GM10248 (cell line): ENCODE results near the gene PEX26.
"Not testable (repeated sequence)": the region's sequence is repeated elsewhere in the genome, so short reads cannot be mapped to it uniquely, and the experiment has no call there.

Source experiments
- CTCF ChIA-PET: fragments of 300-600 bp; sonication (Branson Sonifier 250); formaldehyde crosslinking; extraction: SDS; loops from one replicate; lab custom pipeline; 2021; ENCODE audit warnings: antibody characterized with exemption; lab: Yijun Ruan, JAX
- POLR2A ChIA-PET: fragments of 350-650 bp; sonication (Branson Sonifier 250); formaldehyde crosslinking; extraction: SDS; loops from one replicate; lab custom pipeline; 2020; ENCODE audit warnings: antibody characterized with exemption; lab: Yijun Ruan, JAX
- DNase-seq: peaks from one replicate; pipeline ENCODE4 v3.0.0; 2012; ENCODE audit errors: extremely low spot score
- TF ChIP-seq, protein P1 (sequence below): IDR thresholded peaks from 2 replicates; pipeline ENCODE4 v1.5.1; 2012; ENCODE audit warnings: mild to moderate bottlenecking, low read depth; ENCODE audit errors: extremely low read depth, missing control alignments, control extremely low read depth

Gene PEX26

DNA sequence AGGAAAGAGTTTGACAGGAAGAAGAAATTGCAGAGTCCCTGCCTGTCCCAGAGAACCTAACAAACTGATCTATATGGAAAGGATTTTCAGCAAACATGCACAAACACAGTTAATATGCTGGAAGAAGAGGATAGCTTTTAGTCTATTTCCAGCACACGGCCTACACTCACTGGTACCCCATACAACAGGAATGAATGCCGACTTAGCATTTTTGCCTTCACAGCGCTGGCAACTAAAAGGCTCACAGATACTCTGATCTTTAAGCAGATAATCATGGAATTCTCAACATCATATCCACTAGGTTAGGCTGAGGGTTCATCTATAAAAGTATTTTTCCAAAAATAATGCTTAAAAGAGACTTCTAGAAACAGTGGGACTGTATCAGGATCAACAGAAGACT is 23.0 kb downstream of the PEX26 start:
- POLR2A ChIA-PET = no interaction called here
- TF ChIP-seq, protein P1, sequence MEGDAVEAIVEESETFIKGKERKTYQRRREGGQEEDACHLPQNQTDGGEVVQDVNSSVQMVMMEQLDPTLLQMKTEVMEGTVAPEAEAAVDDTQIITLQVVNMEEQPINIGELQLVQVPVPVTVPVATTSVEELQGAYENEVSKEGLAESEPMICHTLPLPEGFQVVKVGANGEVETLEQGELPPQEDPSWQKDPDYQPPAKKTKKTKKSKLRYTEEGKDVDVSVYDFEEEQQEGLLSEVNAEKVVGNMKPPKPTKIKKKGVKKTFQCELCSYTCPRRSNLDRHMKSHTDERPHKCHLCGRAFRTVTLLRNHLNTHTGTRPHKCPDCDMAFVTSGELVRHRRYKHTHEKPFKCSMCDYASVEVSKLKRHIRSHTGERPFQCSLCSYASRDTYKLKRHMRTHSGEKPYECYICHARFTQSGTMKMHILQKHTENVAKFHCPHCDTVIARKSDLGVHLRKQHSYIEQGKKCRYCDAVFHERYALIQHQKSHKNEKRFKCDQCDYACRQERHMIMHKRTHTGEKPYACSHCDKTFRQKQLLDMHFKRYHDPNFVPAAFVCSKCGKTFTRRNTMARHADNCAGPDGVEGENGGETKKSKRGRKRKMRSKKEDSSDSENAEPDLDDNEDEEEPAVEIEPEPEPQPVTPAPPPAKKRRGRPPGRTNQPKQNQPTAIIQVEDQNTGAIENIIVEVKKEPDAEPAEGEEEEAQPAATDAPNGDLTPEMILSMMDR = no peak
- CTCF ChIA-PET = interaction anchor here (1.0 to 2.3 kb wide), 5 partner anchors 12 to 31 kb away, joined by 3 to 11 read pairs (median 4); no protein-coding TSS in a partner anchor
- DNase-seq = no peak

DNA sequence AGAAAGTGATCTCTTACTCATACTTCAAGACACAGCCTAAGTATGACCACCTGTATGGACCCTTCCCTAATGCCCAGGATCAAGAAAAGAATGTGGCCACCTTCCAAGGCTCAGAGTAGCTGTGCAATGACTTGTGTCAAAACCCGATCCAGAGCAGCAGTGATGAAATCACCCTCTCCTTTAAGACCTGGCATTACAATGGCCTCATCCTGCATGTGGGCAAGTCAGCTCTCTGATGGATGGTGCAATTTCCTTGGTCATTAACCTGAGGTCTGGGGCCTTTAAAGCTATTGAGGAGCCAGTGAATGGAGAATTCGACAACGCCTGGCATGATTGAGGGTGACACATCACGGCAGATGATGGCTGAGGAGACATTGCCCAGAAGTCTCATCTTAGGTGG is 23.7 kb downstream of the PEX26 start:
- ChIA-PET POLR2A (no interaction called here), CTCF (interaction anchor here (1.7 to 2.3 kb wide), 2 partner anchors 13 to 25 kb away, joined by 5 to 8 read pairs; partner anchors contain the start of gene PEX26)
- no peak for DNase-seq
- TF ChIP-seq, protein P1 = no peak

DNA sequence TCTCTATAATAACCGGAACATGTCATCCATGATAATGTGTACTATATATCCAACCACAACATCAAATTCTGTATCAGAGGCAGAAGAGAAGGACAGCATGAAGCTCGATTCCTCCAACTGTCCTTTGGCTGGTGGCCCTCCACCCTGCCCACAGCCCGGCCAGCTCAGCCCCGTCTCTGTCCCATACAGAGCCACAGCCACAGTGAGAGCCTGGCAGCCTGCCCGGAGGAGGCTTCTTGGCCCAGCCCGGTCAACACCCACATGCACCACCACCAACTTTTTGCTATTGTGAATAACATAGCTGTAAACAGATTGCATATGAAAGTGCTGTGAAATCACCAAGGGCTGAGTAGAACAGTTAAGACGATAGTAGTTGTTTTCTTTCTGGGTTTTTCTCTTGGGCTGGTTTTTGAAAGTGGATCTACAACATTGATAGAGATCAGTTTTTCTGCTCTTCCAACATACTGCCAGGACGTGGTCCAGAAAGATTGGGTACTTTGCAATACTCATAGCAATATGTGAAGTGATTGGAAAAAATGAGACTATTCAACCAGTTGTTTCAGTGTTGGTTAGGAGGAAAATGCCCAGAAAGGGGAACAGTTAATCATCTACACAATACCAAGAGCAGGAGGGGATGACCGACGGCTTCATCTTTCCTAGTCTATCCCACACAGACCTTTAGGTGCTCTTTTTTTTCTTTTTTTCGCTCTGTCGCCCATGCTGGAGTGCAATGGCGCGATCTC is 25.9 kb downstream of the PEX26 start:
- CTCF ChIA-PET = interaction anchor here (1.0 to 4.2 kb wide), 2 partner anchors 9 to 28 kb away, joined by 4 to 29 read pairs; no protein-coding TSS in a partner anchor
- TF ChIP-seq, protein P1 = no peak
- POLR2A ChIA-PET = interaction anchor here (0.6 kb wide), 1 partner anchor 275 kb away, joined by 10 read pairs; no protein-coding TSS in a partner anchor
- no peak for DNase-seq

DNA sequence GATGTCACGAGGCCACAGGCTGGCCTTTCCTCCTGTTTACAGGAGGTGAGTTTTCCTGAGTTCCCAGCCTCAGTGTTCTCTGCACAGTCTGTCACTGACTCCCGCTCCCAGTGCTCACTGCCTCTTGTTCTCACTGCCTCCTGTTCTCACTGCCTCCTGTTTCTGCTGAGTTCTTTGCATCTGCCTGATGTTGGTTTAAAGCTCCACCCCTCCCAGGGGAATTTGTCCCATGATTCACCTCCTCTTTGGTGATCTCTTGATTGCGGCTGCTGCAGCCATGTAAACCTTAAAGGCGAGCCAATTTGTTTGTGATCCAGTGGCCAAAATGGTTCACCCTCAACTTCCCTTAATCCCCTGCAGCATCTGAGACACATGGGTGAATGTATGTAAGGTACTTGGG is 26.8 kb downstream of the PEX26 start:
- POLR2A ChIA-PET = no interaction called here
- no peak for DNase-seq
- CTCF ChIA-PET = interaction anchor here (4.2 kb wide), 1 partner anchor 29 kb away, joined by 29 read pairs; no protein-coding TSS in a partner anchor
- TF ChIP-seq, protein P1 = no peak

DNA sequence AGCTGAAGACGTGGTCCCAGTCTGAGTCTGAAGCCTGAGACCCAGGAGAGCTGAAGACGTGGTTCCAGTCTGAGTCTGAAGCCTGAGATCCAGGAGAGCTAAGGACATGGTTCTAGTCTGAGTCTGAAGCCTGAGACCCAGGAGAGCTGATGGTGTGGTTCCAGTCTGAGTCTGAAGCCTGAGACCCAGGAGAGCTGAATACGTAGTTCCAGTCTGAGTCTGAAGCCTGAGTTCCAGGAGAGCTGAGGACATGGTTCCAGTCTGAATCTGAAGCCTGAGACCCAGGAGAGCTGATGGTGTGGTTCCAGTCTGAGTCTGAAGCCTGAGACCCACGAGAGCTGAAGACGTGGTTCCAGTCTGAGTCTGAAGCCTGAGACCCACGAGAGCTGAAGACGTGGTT is 28.2 kb downstream of the PEX26 start:
- not testable (repeated sequence) for DNase-seq
- CTCF ChIA-PET = interaction anchor here (1.0 to 4.2 kb wide), 5 partner anchors 8 to 30 kb away, joined by 3 to 29 read pairs (median 5); partner anchors contain the start of gene PEX26
- POLR2A ChIA-PET = interaction anchor here (0.5 to 2.3 kb wide), 7 partner anchors 11 to 535 kb away, joined by 4 to 8 read pairs (median 6); partner anchors contain the start of genes PEX26 and USP18

DNA sequence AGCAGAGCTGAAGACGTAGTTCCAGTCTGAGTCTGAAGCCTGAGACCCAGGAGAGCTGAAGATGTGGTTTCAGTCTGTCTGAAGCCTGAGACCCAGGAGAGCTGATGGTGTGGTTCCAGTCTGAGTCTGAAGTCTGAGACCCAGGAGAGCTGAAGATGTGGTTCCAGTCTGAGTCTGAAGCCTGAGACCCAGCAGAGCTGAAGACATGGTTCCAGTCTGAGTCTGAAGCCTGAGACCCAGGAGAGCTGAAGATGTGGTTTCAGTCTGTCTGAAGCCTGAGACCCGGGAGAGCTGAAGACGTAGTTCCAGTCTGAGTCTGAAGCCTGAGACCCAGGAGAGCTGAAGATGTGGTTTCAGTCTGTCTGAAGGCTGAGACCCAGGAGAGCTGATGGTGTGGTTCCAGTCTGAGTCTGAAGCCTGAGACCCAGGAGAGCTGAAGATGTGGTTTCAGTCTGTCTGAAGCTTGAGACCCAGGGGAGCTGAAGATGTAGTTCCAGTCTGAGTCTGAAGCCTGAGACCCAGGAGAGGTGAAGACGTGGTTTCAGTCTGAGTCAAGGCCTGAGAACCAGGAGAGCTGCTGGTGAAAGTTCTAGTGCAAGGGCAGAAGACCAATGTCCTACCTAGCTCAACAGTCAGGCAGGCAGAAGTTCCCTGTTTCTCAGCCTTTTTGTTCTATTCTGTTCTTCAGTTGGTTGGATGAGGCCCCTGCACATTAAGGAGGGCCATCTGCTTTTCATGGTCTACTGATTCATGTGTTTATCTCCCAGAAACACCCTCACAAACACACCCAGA is 29.0 kb downstream of the PEX26 start:
- POLR2A ChIA-PET = interaction anchor here (0.5 to 2.3 kb wide), 8 partner anchors 10 to 535 kb away, joined by 3 to 8 read pairs (median 6); partner anchors contain the start of genes PEX26 and USP18
- DNase-seq = not testable (repeated sequence)
- CTCF ChIA-PET = interaction anchor here (1.0 to 4.2 kb wide), 6 partner anchors 9 to 31 kb away, joined by 3 to 29 read pairs (median 4); partner anchors contain the start of gene PEX26

DNA sequence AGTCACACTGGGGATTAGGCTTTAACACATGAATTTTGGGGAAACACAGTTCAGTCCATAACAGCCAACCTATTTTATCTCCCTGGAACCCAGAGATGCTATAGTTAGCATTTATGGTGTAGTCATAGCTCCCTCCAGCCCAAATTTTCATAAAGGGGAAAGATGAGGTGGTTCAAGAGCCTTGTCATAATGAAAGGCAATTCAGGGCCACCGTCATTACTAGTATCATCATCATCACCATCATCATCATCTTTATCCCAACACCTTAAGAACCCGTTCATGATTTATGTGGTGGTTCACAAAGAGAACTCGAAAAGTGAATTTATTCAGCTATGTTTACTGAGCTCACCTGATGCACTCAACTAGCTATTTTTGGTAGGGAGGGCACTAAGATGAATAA is 30.4 kb downstream of the PEX26 start:
- CTCF ChIA-PET = interaction anchor here (1.2 to 1.7 kb wide), 3 partner anchors 29 to 32 kb away, joined by 5 to 6 read pairs (median 5); partner anchors contain the start of gene PEX26
- DNase-seq = no peak
- POLR2A ChIA-PET = interaction anchor here (0.6 kb wide), 1 partner anchor 712 kb away, joined by 6 read pairs; no protein-coding TSS in a partner anchor
- TF ChIP-seq, protein P1 = no peak
